Mesodermal cell (in vitro differentiated cells): ENCODE measurements around the gene GAK.

Experiments used
- H3K27ac ChIP-seq: 2 replicates; pipeline ENCODE4 v1.7.0; 2013; ENCODE audit warnings: mild to moderate bottlenecking, low read depth, low read length, moderate library complexity; ENCODE audit not compliant: severe bottlenecking
- H3K36me3 ChIP-seq: 2 replicates; pipeline ENCODE4 v1.7.1; 2013; ENCODE audit warnings: mild to moderate bottlenecking, low read length, moderate library complexity; ENCODE audit not compliant: control insufficient read depth, insufficient read depth
- H3K4me1 ChIP-seq: one replicate; pipeline ENCODE4 v1.7.1; 2013; ENCODE audit warnings: mild to moderate bottlenecking, low read length; ENCODE audit not compliant: insufficient read depth, control insufficient read depth, poor library complexity, severe bottlenecking
- H3K4me3 ChIP-seq: 2 replicates; pipeline ENCODE4 v1.7.0; 2013; ENCODE audit warnings: low read length, control low read depth, mild to moderate bottlenecking; ENCODE audit not compliant: insufficient read depth, poor library complexity, severe bottlenecking; ENCODE audit errors: extremely low read depth
- H3K9me3 ChIP-seq: 2 replicates; pipeline ENCODE4 v1.7.1; 2013; ENCODE audit warnings: mild to moderate bottlenecking, low read length, moderate library complexity; ENCODE audit not compliant: control insufficient read depth
- WGBS, 2 experiments: methylation state at CpG; one replicate each; pipeline ENCODE4 v1.1.5; 2013; ENCODE audit warnings: missing lambda C conversion rate in 2 of 2; ENCODE audit not compliant: insufficient coverage in 2 of 2; 5-methylcytosine and 5-hydroxymethylcytosine counted together

Gene GAK

GRCh38 chr4:951186-951585, 19.1 kb upstream of the GAK start:
- 80 to 89% methylated on average over 3 of the region's 7 CpGs for WGBS, 2 experiments
- Histone ChIP-seq H3K27ac (no peak overlapping the region), H3K4me3 (no peak overlapping the region), H3K9me3 (no peaks in the 10 kb centered on the region), H3K4me1 (no peaks in the 10 kb centered on the region), H3K36me3 (no peaks in the 10 kb centered on the region)

- H3K27ac ChIP-seq = no peak overlapping the region
- no peaks in the 10 kb centered on the region for H3K4me1 ChIP-seq
- WGBS, 2 experiments = 93% methylated on average over 20 to 25 of the region's 30 CpGs
- H3K9me3 ChIP-seq = no peaks in the 10 kb centered on the region
- H3K4me3 ChIP-seq = no peak overlapping the region
- H3K36me3 ChIP-seq = no peaks in the 10 kb centered on the region
These were observed 18.3 kb upstream of the GAK start for GRCh38 chr4:950136-951020.

- 90 to 92% methylated on average over 19 of the region's 20 CpGs for WGBS, 2 experiments
- Histone ChIP-seq H3K4me3 (no peak overlapping the region), H3K36me3 (no peaks in the 10 kb centered on the region), H3K9me3 (no peaks in the 10 kb centered on the region), H3K27ac (no peak overlapping the region), H3K4me1 (no peaks in the 10 kb centered on the region)
These were observed 17.5 kb upstream of the GAK start for GRCh38 chr4:949656-950055.

- no peak overlapping the region for H3K4me3 ChIP-seq
- WGBS, 2 experiments = 87 to 89% methylated on average over 13 of the region's 13 CpGs
- no peaks in the 10 kb centered on the region for H3K9me3 ChIP-seq
- H3K4me1 ChIP-seq = no peaks in the 10 kb centered on the region
- no peak overlapping the region for H3K27ac ChIP-seq
- no peaks in the 10 kb centered on the region for H3K36me3 ChIP-seq
These were observed 16.8 kb upstream of the GAK start for GRCh38 chr4:948936-949300.

GRCh38 chr4:948101-948935, 16.2 kb upstream of the GAK start:
- no peaks in the 10 kb centered on the region for H3K36me3 ChIP-seq
- no peak overlapping the region for H3K4me3 ChIP-seq
- no peak overlapping the region for H3K27ac ChIP-seq
- H3K4me1 ChIP-seq = no peaks in the 10 kb centered on the region
- 86 to 87% methylated on average over 31 to 33 of the region's 33 CpGs for WGBS, 2 experiments
- H3K9me3 ChIP-seq = no peaks in the 10 kb centered on the region

DNA sequence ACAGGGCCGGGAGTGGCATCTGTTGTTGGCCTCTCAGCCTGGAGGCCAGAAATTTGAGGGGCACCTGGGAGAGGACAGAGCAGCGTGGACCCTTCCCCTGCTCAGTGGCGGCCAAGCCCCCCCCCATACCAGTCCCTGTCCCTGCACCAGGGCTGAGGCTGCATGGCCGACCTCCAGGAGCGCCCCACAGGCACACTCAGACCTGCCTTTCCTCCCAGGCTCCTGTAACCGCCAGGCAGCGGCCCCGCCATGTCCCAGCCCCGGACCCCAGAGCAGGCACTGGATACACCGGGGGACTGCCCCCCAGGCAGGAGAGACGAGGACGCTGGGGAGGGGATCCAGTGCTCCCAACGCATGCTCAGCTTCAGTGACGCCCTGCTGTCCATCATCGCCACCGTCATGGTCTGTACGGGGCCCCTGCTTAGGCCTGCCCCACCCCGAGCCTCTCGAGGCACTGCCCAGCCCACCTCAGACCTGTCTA, 15.4 kb upstream of the GAK start:
- Histone ChIP-seq H3K27ac (no peak overlapping the region), H3K4me1 (no peaks in the 10 kb centered on the region), H3K36me3 (no peaks in the 10 kb centered on the region), H3K9me3 (no peaks in the 10 kb centered on the region), H3K4me3 (no peak overlapping the region)
- WGBS, 2 experiments = 94 to 95% methylated on average over 15 to 18 of the region's 19 CpGs

DNA sequence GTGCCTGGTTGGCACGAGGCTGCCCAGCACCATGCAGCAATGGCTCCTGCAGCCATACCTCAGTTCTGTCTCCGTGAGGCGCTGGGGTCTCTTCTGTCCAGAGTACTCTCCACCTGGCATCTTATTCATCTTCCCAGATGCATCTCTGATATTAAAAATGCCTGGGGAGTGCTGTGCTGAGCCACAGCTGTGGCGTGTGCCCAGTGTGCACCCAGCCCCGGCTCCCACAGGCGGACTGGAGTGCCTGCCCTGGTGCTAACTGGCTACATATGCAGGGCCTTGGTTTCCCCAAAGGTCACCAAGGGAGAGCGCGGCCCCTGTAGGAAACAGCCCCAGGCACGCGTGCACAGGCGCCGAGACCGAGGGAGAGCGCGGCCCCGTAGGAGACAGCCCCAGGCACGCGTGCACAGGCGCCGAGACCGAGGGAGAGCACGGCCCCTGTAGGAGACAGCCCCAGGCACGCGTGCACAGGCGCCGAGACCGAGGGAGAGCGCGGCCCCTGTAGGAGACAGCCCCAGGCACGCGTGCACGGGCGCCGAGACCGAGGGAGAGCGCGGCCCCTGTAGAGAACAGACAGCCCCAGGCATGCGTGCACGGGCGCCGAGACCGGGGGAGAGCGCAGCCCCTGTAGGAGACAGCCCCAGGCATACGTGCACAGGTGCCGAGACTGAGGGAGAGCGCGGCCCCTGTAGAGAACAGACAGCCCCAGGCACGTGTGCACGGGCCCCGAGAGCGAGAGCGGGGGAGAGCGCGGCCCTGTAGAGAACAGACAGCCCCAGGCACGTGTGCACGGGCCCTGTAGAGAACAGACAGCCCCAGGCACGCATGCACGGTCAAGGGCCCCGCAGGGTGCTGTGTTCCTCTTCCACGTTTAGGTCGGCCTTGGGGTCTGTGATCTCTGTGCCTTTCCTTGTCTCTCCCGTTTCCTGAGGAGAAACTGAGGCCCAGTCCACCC, 14.7 kb upstream of the GAK start:
- H3K36me3 ChIP-seq = no peaks in the 10 kb centered on the region
- H3K4me1 ChIP-seq = no peaks in the 10 kb centered on the region
- H3K27ac ChIP-seq = no peak overlapping the region
- no peaks in the 10 kb centered on the region for H3K9me3 ChIP-seq
- no peak overlapping the region for H3K4me3 ChIP-seq
- 92 to 95% methylated on average over 60 to 62 of the region's 62 CpGs for WGBS, 2 experiments

DNA sequence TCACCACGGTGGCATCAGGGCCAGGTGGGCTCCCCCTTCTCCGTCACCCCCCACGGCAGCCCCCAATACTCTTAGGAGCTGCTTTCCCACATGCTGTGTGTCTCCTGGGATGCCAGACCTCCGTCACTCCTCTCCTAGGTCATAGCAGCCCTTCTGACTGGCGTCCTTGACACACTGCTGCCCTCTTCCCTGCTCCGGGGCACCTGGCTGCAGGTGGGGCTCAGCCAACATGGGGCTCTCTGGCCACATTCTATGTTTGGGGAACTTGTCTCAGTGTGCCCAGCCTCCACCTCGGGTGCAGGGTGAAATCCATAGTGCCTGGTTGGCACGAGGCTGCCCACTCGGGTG, 14.0 kb upstream of the GAK start:
- WGBS, 2 experiments = 74 to 81% methylated on average over 6 to 9 of the region's 9 CpGs
- H3K4me3 ChIP-seq = no peak overlapping the region
- H3K36me3 ChIP-seq = no peaks in the 10 kb centered on the region
- H3K9me3 ChIP-seq = no peaks in the 10 kb centered on the region
- H3K4me1 ChIP-seq = no peaks in the 10 kb centered on the region
- no peak overlapping the region for H3K27ac ChIP-seq

GRCh38 chr4:945274-946102, 13.4 kb upstream of the GAK start:
- no peaks in the 10 kb centered on the region for H3K4me1 ChIP-seq
- H3K27ac ChIP-seq = no peak overlapping the region
- peak overlapping the region; percentile 19 for H3K4me3 ChIP-seq
- H3K36me3 ChIP-seq = no peaks in the 10 kb centered on the region
- H3K9me3 ChIP-seq = no peaks in the 10 kb centered on the region
- 25 to 30% methylated on average over 18 to 22 of the region's 28 CpGs for WGBS, 2 experiments
